ENCODE data around the gene PCDHGA3.
"Not testable (repeated sequence)": the region's sequence is repeated elsewhere in the genome, so short reads cannot be mapped to it uniquely, and the experiment has no call there.

The PCDHGA3 gene

DNA sequence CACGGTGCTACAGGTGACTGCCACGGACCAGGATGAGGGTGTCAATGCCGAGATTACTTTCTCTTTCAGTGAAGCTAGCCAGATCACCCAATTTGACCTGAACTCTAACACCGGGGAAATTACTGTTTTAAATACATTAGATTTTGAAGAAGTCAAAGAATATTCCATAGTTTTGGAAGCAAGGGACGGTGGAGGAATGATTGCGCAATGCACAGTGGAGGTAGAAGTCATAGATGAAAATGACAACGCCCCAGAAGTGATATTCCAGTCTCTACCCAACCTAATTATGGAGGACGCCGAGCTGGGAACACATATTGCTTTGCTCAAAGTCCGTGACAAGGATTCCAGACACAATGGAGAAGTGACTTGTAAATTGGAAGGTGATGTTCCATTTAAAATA, 45.0 kb downstream of the PCDHGA3 start:
- no peak overlapping the region for H2AFZ ChIP-seq (ENCODE audit: low read depth, low read length)

DNA sequence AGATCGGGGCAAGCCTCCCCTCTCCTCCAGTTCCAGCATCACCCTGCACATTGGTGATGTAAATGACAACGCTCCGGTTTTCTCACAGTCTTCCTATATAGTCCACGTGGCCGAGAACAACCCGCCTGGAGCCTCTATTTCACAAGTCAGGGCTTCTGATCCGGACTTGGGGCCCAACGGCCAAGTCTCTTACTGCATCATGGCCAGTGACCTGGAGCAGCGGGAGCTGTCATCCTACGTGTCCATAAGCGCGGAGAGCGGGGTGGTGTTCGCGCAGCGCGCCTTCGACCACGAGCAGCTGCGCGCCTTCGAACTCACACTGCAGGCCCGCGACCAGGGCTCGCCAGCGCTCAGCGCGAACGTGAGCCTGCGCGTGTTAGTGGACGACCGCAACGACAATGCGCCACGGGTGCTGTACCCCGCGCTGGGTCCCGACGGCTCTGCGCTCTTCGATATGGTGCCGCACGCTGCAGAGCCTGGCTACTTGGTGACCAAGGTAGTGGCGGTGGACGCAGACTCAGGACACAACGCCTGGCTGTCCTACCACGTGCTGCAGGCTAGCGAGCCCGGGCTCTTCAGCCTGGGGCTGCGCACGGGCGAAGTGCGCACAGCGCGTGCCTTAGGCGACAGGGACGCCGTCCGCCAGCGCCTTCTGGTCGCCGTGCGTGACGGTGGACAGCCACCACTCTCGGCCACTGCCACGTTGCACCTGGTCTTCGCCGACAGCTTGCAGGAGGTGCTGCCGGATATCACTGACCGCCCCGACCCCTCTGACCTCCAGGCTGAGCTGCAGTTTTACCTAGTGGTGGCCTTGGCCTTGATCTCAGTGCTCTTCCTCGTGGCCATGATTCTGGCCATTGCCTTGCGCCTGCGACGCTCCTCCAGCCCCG, 45.8 kb downstream of the PCDHGA3 start:
- Histone ChIP-seq H2AFZ (ENCODE audit: low read depth, low read length) (no peak overlapping the region), H3K4me3 (ENCODE audit: low read length) (no peak overlapping the region), H3K79me2 (ENCODE audit: low read length) (no peaks in the 10 kb centered on the region), H4K20me1 (ENCODE audit: insufficient read depth, low read length) (no peaks in the 10 kb centered on the region), H3K27me3 (ENCODE audit: low read depth, low read length) (no peaks in the 10 kb centered on the region), H3K36me3 (replicated peaks; ENCODE audit: low read depth, low read length) (no peaks in the 10 kb centered on the region), H3K4me1 (ENCODE audit: low read length) (no peaks in the 10 kb centered on the region), H3K9ac (ENCODE audit: low read length) (no peak overlapping the region), H3K9me3 (ENCODE audit: insufficient read depth, low read length) (no peaks in the 10 kb centered on the region), H3K4me2 (ENCODE audit: low read length) (no peak overlapping the region), H3K27ac (ENCODE audit: low read length) (no peak overlapping the region)
- TF ChIP-seq EZH2phosphoT487 (IDR thresholded peaks at IDR 0.05; ENCODE audit: low read depth): no peak
- TF ChIP-seq, protein P1, sequence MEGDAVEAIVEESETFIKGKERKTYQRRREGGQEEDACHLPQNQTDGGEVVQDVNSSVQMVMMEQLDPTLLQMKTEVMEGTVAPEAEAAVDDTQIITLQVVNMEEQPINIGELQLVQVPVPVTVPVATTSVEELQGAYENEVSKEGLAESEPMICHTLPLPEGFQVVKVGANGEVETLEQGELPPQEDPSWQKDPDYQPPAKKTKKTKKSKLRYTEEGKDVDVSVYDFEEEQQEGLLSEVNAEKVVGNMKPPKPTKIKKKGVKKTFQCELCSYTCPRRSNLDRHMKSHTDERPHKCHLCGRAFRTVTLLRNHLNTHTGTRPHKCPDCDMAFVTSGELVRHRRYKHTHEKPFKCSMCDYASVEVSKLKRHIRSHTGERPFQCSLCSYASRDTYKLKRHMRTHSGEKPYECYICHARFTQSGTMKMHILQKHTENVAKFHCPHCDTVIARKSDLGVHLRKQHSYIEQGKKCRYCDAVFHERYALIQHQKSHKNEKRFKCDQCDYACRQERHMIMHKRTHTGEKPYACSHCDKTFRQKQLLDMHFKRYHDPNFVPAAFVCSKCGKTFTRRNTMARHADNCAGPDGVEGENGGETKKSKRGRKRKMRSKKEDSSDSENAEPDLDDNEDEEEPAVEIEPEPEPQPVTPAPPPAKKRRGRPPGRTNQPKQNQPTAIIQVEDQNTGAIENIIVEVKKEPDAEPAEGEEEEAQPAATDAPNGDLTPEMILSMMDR (IDR thresholded peaks at IDR 0.05; ENCODE audit: low read depth, low read length): no peak

More for the DNA sequence above, 45.0 kb downstream of the PCDHGA3 start:
- H3K79me2 ChIP-seq (ENCODE audit: low read length): no peaks in the 10 kb centered on the region
- no peaks in the 10 kb centered on the region for H4K20me1 ChIP-seq (ENCODE audit: insufficient read depth, low read length)
- H3K4me2 ChIP-seq (ENCODE audit: low read length): no peak overlapping the region
- H3K4me3 ChIP-seq (ENCODE audit: low read length): no peak overlapping the region
- TF ChIP-seq EZH2phosphoT487 (IDR thresholded peaks at IDR 0.05; ENCODE audit: low read depth): no peak
- TF ChIP-seq, protein P1 (IDR thresholded peaks at IDR 0.05; ENCODE audit: low read depth, low read length): no peak
- no peak overlapping the region for H3K27ac ChIP-seq (ENCODE audit: low read length)
- no peaks in the 10 kb centered on the region for H3K4me1 ChIP-seq (ENCODE audit: low read length)
- H3K36me3 ChIP-seq (replicated peaks; ENCODE audit: low read depth, low read length): no peaks in the 10 kb centered on the region
- H3K9ac ChIP-seq (ENCODE audit: low read length): no peak overlapping the region
- H3K9me3 ChIP-seq (ENCODE audit: insufficient read depth, low read length): no peaks in the 10 kb centered on the region
- no peaks in the 10 kb centered on the region for H3K27me3 ChIP-seq (ENCODE audit: low read depth, low read length)

DNA sequence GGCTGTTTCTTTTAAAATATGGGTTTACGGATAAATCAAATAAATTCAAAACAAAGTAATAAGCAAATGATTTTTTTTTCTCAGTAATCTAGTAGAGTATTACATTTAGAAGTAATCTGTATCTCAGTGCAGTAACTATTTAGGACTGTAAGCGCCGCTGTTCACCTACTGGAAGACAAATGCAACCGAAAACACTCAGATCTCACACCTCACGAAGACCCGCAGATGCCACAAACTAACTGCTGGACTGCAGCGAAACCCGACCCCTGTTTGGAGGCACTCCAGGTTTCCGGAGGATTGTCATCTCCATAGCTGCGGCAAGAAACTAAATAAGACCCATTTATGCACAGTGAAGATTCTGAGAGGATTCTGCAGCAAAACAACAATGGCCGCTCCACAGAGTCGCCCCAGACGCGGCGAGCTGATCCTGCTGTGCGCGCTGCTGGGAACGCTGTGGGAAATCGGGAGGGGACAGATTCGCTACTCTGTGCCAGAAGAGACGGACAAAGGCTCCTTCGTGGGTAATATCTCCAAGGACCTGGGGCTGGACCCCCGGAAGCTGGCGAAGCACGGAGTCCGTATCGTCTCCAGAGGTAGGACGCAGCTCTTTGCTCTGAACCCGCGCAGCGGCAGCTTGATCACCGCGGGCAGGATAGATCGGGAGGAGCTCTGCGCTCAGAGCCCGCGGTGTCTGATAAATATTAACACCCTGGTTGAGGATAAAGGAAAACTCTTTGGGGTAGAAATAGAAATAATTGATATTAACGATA, 49.0 kb downstream of the PCDHGA3 start, which contains the start of gene PCDHGA8:
Gene PCDHGA8, plus strand, starts transcription at position 205 of the 770 bp plus-strand sequence. Its CDS starts 181 bp downstream, at position 386.
- H3K27ac ChIP-seq (ENCODE audit: low read length): no peak within 1 kb of the TSS
- no peak for TF ChIP-seq EZH2phosphoT487 (IDR thresholded peaks at IDR 0.05; ENCODE audit: low read depth)
- TF ChIP-seq, protein P1 (IDR thresholded peaks at IDR 0.05; ENCODE audit: low read depth, low read length): no peak
- no peaks in the 10 kb centered on the region for H3K9me3 ChIP-seq (ENCODE audit: insufficient read depth, low read length)
- no peaks in the 10 kb centered on the region for H3K36me3 ChIP-seq (replicated peaks; ENCODE audit: low read depth, low read length)
- H3K9ac ChIP-seq (ENCODE audit: low read length): no peak within 1 kb of the TSS
- no peak within 1 kb of the TSS for H3K4me3 ChIP-seq (ENCODE audit: low read length)
- no peak within 1 kb of the TSS for H2AFZ ChIP-seq (ENCODE audit: low read depth, low read length)
- H3K4me1 ChIP-seq (ENCODE audit: low read length): no peaks in the 10 kb centered on the region
- no peak within 1 kb of the TSS for H3K4me2 ChIP-seq (ENCODE audit: low read length)
- H3K27me3 ChIP-seq (ENCODE audit: low read depth, low read length): no peaks in the 10 kb centered on the region
- H4K20me1 ChIP-seq (ENCODE audit: insufficient read depth, low read length): no peaks in the 10 kb centered on the region
- no peaks in the 10 kb centered on the region for H3K79me2 ChIP-seq (ENCODE audit: low read length)

DNA sequence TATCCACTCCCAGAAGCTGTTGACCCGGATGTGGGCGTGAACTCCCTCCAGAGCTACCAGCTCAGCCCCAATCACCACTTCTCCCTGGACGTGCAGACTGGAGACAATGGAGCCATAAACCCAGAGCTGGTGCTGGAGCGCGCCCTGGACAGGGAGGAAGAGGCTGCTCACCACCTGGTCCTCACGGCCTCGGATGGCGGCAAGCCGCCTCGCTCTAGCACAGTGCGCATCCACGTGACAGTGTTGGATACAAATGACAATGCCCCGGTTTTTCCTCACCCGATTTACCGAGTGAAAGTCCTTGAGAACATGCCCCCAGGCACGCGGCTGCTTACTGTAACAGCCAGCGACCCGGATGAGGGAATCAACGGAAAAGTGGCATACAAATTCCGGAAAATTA, 49.6 kb downstream of the PCDHGA3 start:
- TF ChIP-seq EZH2phosphoT487 (IDR thresholded peaks at IDR 0.05; ENCODE audit: low read depth): no peak
- TF ChIP-seq, protein P1 (IDR thresholded peaks at IDR 0.05; ENCODE audit: low read depth, low read length): no peak
- no peaks in the 10 kb centered on the region for H3K4me1 ChIP-seq (ENCODE audit: low read length)
- no peak overlapping the region for H2AFZ ChIP-seq (ENCODE audit: low read depth, low read length)
- no peaks in the 10 kb centered on the region for H3K9me3 ChIP-seq (ENCODE audit: insufficient read depth, low read length)
- no peaks in the 10 kb centered on the region for H3K79me2 ChIP-seq (ENCODE audit: low read length)
- H3K27me3 ChIP-seq (ENCODE audit: low read depth, low read length): no peaks in the 10 kb centered on the region
- H3K27ac ChIP-seq (ENCODE audit: low read length): no peak overlapping the region
- no peak overlapping the region for H3K4me2 ChIP-seq (ENCODE audit: low read length)
- no peaks in the 10 kb centered on the region for H3K36me3 ChIP-seq (replicated peaks; ENCODE audit: low read depth, low read length)
- H3K4me3 ChIP-seq (ENCODE audit: low read length): no peak overlapping the region
- no peak overlapping the region for H3K9ac ChIP-seq (ENCODE audit: low read length)
- H4K20me1 ChIP-seq (ENCODE audit: insufficient read depth, low read length): no peaks in the 10 kb centered on the region

DNA sequence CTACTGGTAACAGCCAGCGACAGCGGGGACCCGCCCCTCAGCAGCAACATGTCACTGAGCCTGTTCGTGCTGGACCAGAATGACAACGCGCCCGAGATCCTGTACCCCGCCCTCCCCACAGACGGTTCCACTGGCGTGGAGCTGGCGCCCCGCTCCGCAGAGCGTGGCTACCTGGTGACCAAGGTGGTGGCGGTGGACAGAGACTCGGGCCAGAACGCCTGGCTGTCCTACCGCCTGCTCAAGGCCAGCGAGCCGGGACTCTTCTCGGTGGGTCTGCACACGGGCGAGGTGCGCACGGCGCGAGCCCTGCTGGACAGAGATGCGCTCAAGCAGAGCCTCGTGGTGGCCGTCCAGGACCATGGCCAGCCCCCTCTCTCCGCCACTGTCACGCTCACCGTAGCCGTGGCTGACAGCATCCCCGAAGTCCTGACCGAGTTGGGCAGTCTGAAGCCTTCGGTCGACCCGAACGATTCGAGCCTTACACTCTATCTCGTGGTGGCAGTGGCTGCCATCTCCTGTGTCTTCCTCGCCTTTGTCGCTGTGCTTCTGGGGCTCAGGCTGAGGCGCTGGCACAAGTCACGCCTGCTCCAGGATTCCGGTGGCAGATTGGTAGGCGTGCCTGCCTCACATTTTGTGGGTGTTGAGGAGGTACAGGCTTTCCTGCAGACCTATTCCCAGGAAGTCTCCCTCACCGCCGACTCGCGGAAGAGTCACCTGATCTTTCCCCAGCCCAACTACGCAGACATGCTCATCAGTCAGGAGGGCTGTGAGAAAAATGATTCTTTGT, 51.0 kb downstream of the PCDHGA3 start:
- H2AFZ ChIP-seq (ENCODE audit: low read depth, low read length): not testable (repeated sequence)

More for the DNA sequence above, 51.0 kb downstream of the PCDHGA3 start:
- not testable (repeated sequence) for H3K27me3 ChIP-seq (ENCODE audit: low read depth, low read length); H3K36me3 ChIP-seq (replicated peaks; ENCODE audit: low read depth, low read length); H3K9ac ChIP-seq (ENCODE audit: low read length); H4K20me1 ChIP-seq (ENCODE audit: insufficient read depth, low read length); H3K79me2 ChIP-seq (ENCODE audit: low read length); H3K9me3 ChIP-seq (ENCODE audit: insufficient read depth, low read length); H3K4me2 ChIP-seq (ENCODE audit: low read length); H3K4me3 ChIP-seq (ENCODE audit: low read length); H3K4me1 ChIP-seq (ENCODE audit: low read length); H3K27ac ChIP-seq (ENCODE audit: low read length)

Data from OCI-LY3 (cell line).